CD14-positive monocyte (primary cell): Measurements from ENCODE around the gene ANTXR1. TPM values are rescaled to one million over a fixed set of nuclear protein-coding genes. Genes with fewer than 3 reads are reported as not detected.
A peak's percentile ranks its signal among the peaks of the same experiment; 100 is the strongest.

Experiments
- DNase-seq, 3 donors: peaks; one replicate each; pipeline ENCODE4 v3.0.0-alpha.2; 2011 to 2022
- H2AFZ ChIP-seq: 2 replicates; pipeline ENCODE4 v1.6.0; 2012; ENCODE audit warnings: mild to moderate bottlenecking, low read depth, low read length, inconsistent platforms; ENCODE audit not compliant: insufficient read depth, poor library complexity, severe bottlenecking
- H3K27ac ChIP-seq, 2 donors: 1 replicate in 1 of 2; 2 replicates in 1 of 2; pipeline ENCODE4 v1.5.1; 2012 to 2013; ENCODE audit warnings: low read length in 2 of 2, control low read depth in 1 of 2, inconsistent platforms in 1 of 2, low read depth in 1 of 2, mild to moderate bottlenecking in 1 of 2
- H3K27me3 ChIP-seq, 2 donors: one replicate each; pipeline versions ENCODE4 v1.6.0 to v1.6.1; 2011 to 2013; ENCODE audit warnings: low read length in 2 of 2; ENCODE audit not compliant: control insufficient read depth in 2 of 2, insufficient read depth in 2 of 2
- H3K36me3 ChIP-seq, 2 donors: replicated peaks in 1 of 2; 1 replicate in 1 of 2; 2 replicates in 1 of 2; pipeline versions ENCODE4 v1.5.1 to v1.6.1; 2012 to 2013; ENCODE audit warnings: low read length in 2 of 2, control low read depth in 1 of 2, inconsistent platforms in 1 of 2, mild to moderate bottlenecking in 1 of 2; ENCODE audit not compliant: insufficient read depth in 2 of 2, control insufficient read depth in 1 of 2
- H3K4me1 ChIP-seq, 2 donors: 1 replicate in 1 of 2; 2 replicates in 1 of 2; pipeline versions ENCODE4 v1.5.1 to v1.6.1; 2012 to 2013; ENCODE audit warnings: low read length in 2 of 2, control low read depth in 1 of 2, inconsistent platforms in 1 of 2, mild to moderate bottlenecking in 1 of 2, moderate library complexity in 1 of 2; ENCODE audit not compliant: insufficient read depth in 2 of 2, control insufficient read depth in 1 of 2
- H3K4me2 ChIP-seq: replicated peaks from 2 replicates; pipeline ENCODE3; 2012; ENCODE audit warnings: low read length, moderate library complexity, mild to moderate bottlenecking; ENCODE audit not compliant: poor library complexity, severe bottlenecking; ENCODE audit errors: extremely low read depth
- H3K4me3 ChIP-seq, 3 experiments: fragments of 200-600 bp in 1 of 3; sonication (generic) in 1 of 3; replicated peaks in 1 of 3; 1 replicate in 2 of 3; 2 replicates in 1 of 3; pipeline ENCODE4 v1.5.1; 2011 to 2013; ENCODE audit warnings: low read length in 3 of 3, mild to moderate bottlenecking in 3 of 3, control low read depth in 2 of 3, low read depth in 2 of 3, inconsistent platforms in 1 of 3, moderate library complexity in 1 of 3
- H3K79me2 ChIP-seq: 2 replicates; pipeline ENCODE4 v1.6.0; 2012; ENCODE audit warnings: mild to moderate bottlenecking, control low read depth, inconsistent platforms, low read length, moderate library complexity; ENCODE audit not compliant: insufficient read depth
- H3K9ac ChIP-seq: 2 replicates; pipeline ENCODE4 v1.6.0; 2017; ENCODE audit warnings: low read length, mild to moderate bottlenecking; ENCODE audit not compliant: insufficient read depth, poor library complexity, severe bottlenecking
- H3K9me3 ChIP-seq, 2 donors: replicated peaks in 1 of 2; 1 replicate in 1 of 2; 2 replicates in 1 of 2; pipeline versions ENCODE4 v1.5.1 to v1.6.1; 2012 to 2013; ENCODE audit warnings: low read length in 2 of 2, control low read depth in 1 of 2; ENCODE audit not compliant: control insufficient read depth in 1 of 2, insufficient read depth in 1 of 2
- H4K20me1 ChIP-seq: 2 replicates; pipeline ENCODE4 v1.6.0; 2012; ENCODE audit warnings: mild to moderate bottlenecking, low read length, control low read depth, moderate library complexity; ENCODE audit not compliant: insufficient read depth
- H3K27ac Mint-ChIP-seq, 7 donors: one replicate each; pipeline ENCODE4 v1.8.0; 2020; ENCODE audit warnings: mild to moderate bottlenecking in 7 of 7, mixed read lengths in 7 of 7, moderate library complexity in 6 of 7, inconsistent platforms in 2 of 7
- H3K27me3 Mint-ChIP-seq, 3 donors: one replicate each; pipeline ENCODE4 v1.8.0; 2021 to 2022; ENCODE audit warnings: low read depth in 3 of 3, mild to moderate bottlenecking in 3 of 3, mixed read lengths in 3 of 3, moderate library complexity in 3 of 3, inconsistent platforms in 1 of 3
- H3K36me3 Mint-ChIP-seq, 2 donors: one replicate each; pipeline ENCODE4 v1.8.0; 2020; ENCODE audit warnings: mixed read lengths in 2 of 2, inconsistent platforms in 1 of 2, mild to moderate bottlenecking in 1 of 2
- H3K4me1 Mint-ChIP-seq: one replicate; pipeline ENCODE4 v1.8.0; 2020; ENCODE audit warnings: mild to moderate bottlenecking, mixed read lengths
- H3K4me3 Mint-ChIP-seq, 2 donors: one replicate each; pipeline ENCODE4 v1.8.0; 2020; ENCODE audit warnings: mild to moderate bottlenecking in 2 of 2, mixed read lengths in 2 of 2, moderate library complexity in 1 of 2
- H3K9me3 Mint-ChIP-seq, 7 donors: one replicate each; pipeline ENCODE4 v1.8.0; 2020 to 2022; ENCODE audit warnings: mixed read lengths in 7 of 7, mild to moderate bottlenecking in 6 of 7, moderate library complexity in 6 of 7, inconsistent platforms in 2 of 7
- CTCF ChIP-seq: fragments of 200-600 bp; IDR thresholded peaks from one replicate; pipeline ENCODE4 v1.8.0; 2022; ENCODE audit warnings: antibody characterized with exemption, mild to moderate bottlenecking
- WGBS: methylation state at CpG from one replicate; pipeline ENCODE4 v1.1.5; 2013; ENCODE audit warnings: missing lambda C conversion rate; ENCODE audit not compliant: insufficient coverage; 5-methylcytosine and 5-hydroxymethylcytosine counted together
- intact Hi-C, 2 donors: fragments of 100-400 bp; cut with micrococcal nuclease; formaldehyde crosslinking; loops; one replicate each; pipeline versions ENCODE4 v1.15.0 to v1.15.1; 2023
- polyA plus RNA-seq, 3 donors: library from polyadenylated mRNA; depleted of rRNA in 1 of 3; unstranded in 2 of 3; stranded (reverse) in 1 of 3; fragments of 300-500 nt in 2 of 3; fragments of >200 nt in 1 of 3; fragmentation: Illumina TruSeq in 2 of 3; gene quantifications; 1 replicate in 2 of 3; 2 replicates in 1 of 3; pipeline ENCODE4 v1.2.3, GENCODE V29; 2012 to 2021

Gene ANTXR1
- polyA plus RNA-seq, 3 donors: not detected

- H4K20me1 ChIP-seq: no peaks in the 10 kb centered on the region
- no peak overlapping the region for H3K27ac Mint-ChIP-seq
- H3K79me2 ChIP-seq: no peaks in the 10 kb centered on the region
- H3K4me1 Mint-ChIP-seq: no peaks in the 10 kb centered on the region
- H3K4me2 ChIP-seq: no peak overlapping the region
- DNase-seq: no peak
- no peaks in the 10 kb centered on the region for H3K36me3 Mint-ChIP-seq
- peaks cover 0 to 7% of the 10 kb centered on the region in 2 donors for H3K27me3 ChIP-seq
- no peak overlapping the region for H3K27ac ChIP-seq
- no CpG with 5 or more reads among the region's 4 CpGs for WGBS
- H3K9me3 ChIP-seq: no peaks in the 10 kb centered on the region
- H3K4me3 ChIP-seq: no peak overlapping the region
- intact Hi-C loops: no loop called here
- H3K36me3 ChIP-seq: no peaks in the 10 kb centered on the region
- no peaks in the 10 kb centered on the region for H3K4me1 ChIP-seq
- peaks cover 2 to 15% (median 7%) of the 10 kb centered on the region in 3 donors for H3K27me3 Mint-ChIP-seq
- H3K4me3 Mint-ChIP-seq: no peak overlapping the region
- H3K9me3 Mint-ChIP-seq: no peaks in the 10 kb centered on the region
- no peak overlapping the region for H3K9ac ChIP-seq
- TF ChIP-seq CTCF: no peak
- no peak overlapping the region for H2AFZ ChIP-seq
These were observed 28.2 kb downstream of the ANTXR1 start for GRCh38 chr2:69041214-69041613.

GRCh38 chr2:69043736-69044400 is 30.9 kb downstream of the ANTXR1 start:
- TF ChIP-seq CTCF: no peak
- no peaks in the 10 kb centered on the region for H3K36me3 ChIP-seq
- Mint-ChIP-seq H3K27ac (peak overlapping the region in 1 of 7 donors; percentile 4), H3K27me3 (peaks cover 2 to 9% (median 4%) of the 10 kb centered on the region in 3 donors), H3K9me3 (no peaks in the 10 kb centered on the region), H3K4me3 (no peak overlapping the region), H3K36me3 (no peaks in the 10 kb centered on the region), H3K4me1 (no peaks in the 10 kb centered on the region)
- H3K27me3 ChIP-seq: peaks cover 0 to 4% of the 10 kb centered on the region in 2 donors
- H3K4me1 ChIP-seq: no peaks in the 10 kb centered on the region
- H4K20me1 ChIP-seq: no peaks in the 10 kb centered on the region
- no peak overlapping the region for H3K4me3 ChIP-seq
- no peaks in the 10 kb centered on the region for H3K79me2 ChIP-seq
- H3K9ac ChIP-seq: no peak overlapping the region
- WGBS: 66% methylated on average over 6 of the region's 9 CpGs
- no peak for DNase-seq
- no peak overlapping the region for H2AFZ ChIP-seq
- no peak overlapping the region for H3K27ac ChIP-seq
- no peaks in the 10 kb centered on the region for H3K9me3 ChIP-seq
- H3K4me2 ChIP-seq: no peak overlapping the region
- intact Hi-C loops: no loop called here
